GM18907 (cell line): ENCODE results near the gene PARD6G.
A peak's percentile ranks its signal among the peaks of the same experiment; 100 is the strongest.

Experiments
- ATAC-seq: cut with Tn5 transposase; IDR thresholded peaks from one replicate; pipeline ENCODE4 v1.9.1; 2021; ENCODE audit warnings: mild to moderate bottlenecking, moderate library complexity; ENCODE audit not compliant: unreplicated experiment

Gene PARD6G

GRCh38 chr18:80120932-80121331 lies 126.4 kb downstream of the PARD6G start:
- no peak for ATAC-seq

GRCh38 chr18:80119111-80119510 lies 128.2 kb downstream of the PARD6G start:
- no peak for ATAC-seq

GRCh38 chr18:80115035-80115434 lies 132.3 kb downstream of the PARD6G start:
- ATAC-seq, result no peak

- no peak for ATAC-seq
Measured at GRCh38 chr18:80112624-80113248, 134.6 kb downstream of the PARD6G start.

GRCh38 chr18:80109676-80110078 lies 137.6 kb downstream of the PARD6G start:
- ATAC-seq, result peak; percentile 26

GRCh38 chr18:80108739-80109675 lies 138.3 kb downstream of the PARD6G start, which contains the start of gene ADNP2:
Gene ADNP2, plus strand, starts transcription at chr18:80109262. Its CDS starts 8,281 bp downstream, at chr18:80117543.
- peak; percentile 76 for ATAC-seq

GRCh38 chr18:80108121-80108536 lies 139.2 kb downstream of the PARD6G start:
- no peak for ATAC-seq

- ATAC-seq, result no peak
Measured at GRCh38 chr18:80107426-80107825, 139.9 kb downstream of the PARD6G start.
